Measurements from ENCODE around the gene LCN12. TPM values are rescaled to one million over a fixed set of nuclear protein-coding genes. Genes with fewer than 3 reads are reported as not detected.

Gene LCN12
- polyA plus RNA-seq, 1 donor from 2014 or later: 2.9 TPM

DNA sequence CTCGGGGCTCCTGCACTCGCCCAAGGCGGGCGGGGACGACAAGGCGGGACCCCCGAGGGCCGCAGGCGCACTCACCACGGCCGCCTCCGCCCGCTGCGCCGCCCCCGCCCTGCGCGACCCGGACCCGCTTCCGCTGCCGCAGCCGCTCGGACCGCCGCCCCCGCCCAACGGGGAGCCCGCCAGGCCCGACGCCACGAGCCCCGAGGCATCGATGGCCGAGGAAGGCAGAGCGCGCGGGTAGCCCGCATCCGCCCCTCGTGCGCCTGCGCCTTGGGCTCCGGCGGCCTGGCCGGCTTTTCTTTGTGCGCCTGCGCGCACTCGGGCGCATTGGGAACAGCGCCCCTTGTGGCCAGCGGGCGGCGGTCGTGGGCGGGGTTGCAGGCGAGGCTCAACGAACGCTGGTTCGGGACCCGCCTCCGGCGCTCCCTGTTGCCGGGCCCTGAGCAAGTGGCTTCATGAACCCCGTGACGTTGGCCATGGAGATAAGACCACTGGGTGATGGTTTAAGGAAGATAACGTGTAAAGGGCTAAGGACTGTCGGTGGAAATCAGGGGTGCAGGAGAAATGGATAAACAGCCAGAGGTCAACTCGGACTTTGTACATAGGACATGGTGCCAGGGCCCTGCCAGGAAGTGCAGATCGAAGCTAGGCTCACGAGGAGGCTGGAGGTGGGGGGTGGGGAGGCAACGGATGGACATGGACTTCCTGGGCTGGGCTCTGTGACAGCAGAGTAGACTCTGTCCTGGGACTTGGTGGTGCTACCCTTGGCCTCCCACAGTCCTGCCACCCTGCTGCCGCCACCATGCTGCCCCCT lies 7.3 kb upstream of the LCN12 start, which contains the start of the genes C8G and FBXW5:
C8G (plus strand) TSS at position 725 of the 814 bp plus-strand sequence; CDS start at position 803, 78 bp downstream.
FBXW5 (minus strand) TSS at position 220 of the 814 bp plus-strand sequence. CDS start 655 bp downstream, outside the sequence.
- Histone ChIP-seq H3K4me3 (ENCODE audit: low read length) (peak within 1 kb of the TSS; percentile 97), H3K36me3 (ENCODE audit: insufficient read depth, low read length) (peaks cover 6% of the 10 kb centered on the region), H3K27ac (ENCODE audit: low read length) (no peak within 1 kb of the TSS), H3K9me3 (ENCODE audit: low read length) (no peaks in the 10 kb centered on the region), H3K27me3 (ENCODE audit: insufficient read depth, low read depth, low read length) (no peaks in the 10 kb centered on the region), H3F3A (ENCODE audit: insufficient read depth, low read length, poor library complexity, severe bottlenecking) (no peaks in the 10 kb centered on the region), H4K20me1 (ENCODE audit: insufficient read depth) (no peaks in the 10 kb centered on the region), H3K9me2 (ENCODE audit: insufficient read depth, low read length) (no peaks in the 10 kb centered on the region), H3K79me2 (replicated peaks; ENCODE audit: insufficient read depth, low read length) (peaks cover 8% of the 10 kb centered on the region), H2AFZ (ENCODE audit: low read depth, low read length) (no peak within 1 kb of the TSS), H3K4me2 (ENCODE audit: low read length) (peak within 1 kb of the TSS; percentile 44), H3K9ac (ENCODE audit: low read length) (peak within 1 kb of the TSS; percentile 74)
- TF ChIP-seq, protein P1, sequence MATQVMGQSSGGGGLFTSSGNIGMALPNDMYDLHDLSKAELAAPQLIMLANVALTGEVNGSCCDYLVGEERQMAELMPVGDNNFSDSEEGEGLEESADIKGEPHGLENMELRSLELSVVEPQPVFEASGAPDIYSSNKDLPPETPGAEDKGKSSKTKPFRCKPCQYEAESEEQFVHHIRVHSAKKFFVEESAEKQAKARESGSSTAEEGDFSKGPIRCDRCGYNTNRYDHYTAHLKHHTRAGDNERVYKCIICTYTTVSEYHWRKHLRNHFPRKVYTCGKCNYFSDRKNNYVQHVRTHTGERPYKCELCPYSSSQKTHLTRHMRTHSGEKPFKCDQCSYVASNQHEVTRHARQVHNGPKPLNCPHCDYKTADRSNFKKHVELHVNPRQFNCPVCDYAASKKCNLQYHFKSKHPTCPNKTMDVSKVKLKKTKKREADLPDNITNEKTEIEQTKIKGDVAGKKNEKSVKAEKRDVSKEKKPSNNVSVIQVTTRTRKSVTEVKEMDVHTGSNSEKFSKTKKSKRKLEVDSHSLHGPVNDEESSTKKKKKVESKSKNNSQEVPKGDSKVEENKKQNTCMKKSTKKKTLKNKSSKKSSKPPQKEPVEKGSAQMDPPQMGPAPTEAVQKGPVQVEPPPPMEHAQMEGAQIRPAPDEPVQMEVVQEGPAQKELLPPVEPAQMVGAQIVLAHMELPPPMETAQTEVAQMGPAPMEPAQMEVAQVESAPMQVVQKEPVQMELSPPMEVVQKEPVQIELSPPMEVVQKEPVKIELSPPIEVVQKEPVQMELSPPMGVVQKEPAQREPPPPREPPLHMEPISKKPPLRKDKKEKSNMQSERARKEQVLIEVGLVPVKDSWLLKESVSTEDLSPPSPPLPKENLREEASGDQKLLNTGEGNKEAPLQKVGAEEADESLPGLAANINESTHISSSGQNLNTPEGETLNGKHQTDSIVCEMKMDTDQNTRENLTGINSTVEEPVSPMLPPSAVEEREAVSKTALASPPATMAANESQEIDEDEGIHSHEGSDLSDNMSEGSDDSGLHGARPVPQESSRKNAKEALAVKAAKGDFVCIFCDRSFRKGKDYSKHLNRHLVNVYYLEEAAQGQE (IDR thresholded peaks at IDR 0.05; ENCODE audit: borderline replicate concordance): no peak
- no peak for TF ChIP-seq TAF1 (IDR thresholded peaks at IDR 0.05; ENCODE audit: low read depth)
- TF ChIP-seq SMC3 (conservative IDR thresholded peaks at IDR 0.05; ENCODE audit: poor library complexity): peak; percentile 28
- peak; percentile 50 for TF ChIP-seq EP300 (conservative IDR thresholded peaks at IDR 0.05; ENCODE audit: poor library complexity, severe bottlenecking)
- peak; percentile 34 for TF ChIP-seq RAD21 (conservative IDR thresholded peaks at IDR 0.05)
- no peak for TF ChIP-seq EZH2 (IDR thresholded peaks at IDR 0.05; ENCODE audit: borderline replicate concordance, insufficient read depth, low read length, poor library complexity, severe bottlenecking)
- peak; percentile 56 for TF ChIP-seq POLR2AphosphoS5 (IDR thresholded peaks at IDR 0.05)
- TF ChIP-seq, protein P2, sequence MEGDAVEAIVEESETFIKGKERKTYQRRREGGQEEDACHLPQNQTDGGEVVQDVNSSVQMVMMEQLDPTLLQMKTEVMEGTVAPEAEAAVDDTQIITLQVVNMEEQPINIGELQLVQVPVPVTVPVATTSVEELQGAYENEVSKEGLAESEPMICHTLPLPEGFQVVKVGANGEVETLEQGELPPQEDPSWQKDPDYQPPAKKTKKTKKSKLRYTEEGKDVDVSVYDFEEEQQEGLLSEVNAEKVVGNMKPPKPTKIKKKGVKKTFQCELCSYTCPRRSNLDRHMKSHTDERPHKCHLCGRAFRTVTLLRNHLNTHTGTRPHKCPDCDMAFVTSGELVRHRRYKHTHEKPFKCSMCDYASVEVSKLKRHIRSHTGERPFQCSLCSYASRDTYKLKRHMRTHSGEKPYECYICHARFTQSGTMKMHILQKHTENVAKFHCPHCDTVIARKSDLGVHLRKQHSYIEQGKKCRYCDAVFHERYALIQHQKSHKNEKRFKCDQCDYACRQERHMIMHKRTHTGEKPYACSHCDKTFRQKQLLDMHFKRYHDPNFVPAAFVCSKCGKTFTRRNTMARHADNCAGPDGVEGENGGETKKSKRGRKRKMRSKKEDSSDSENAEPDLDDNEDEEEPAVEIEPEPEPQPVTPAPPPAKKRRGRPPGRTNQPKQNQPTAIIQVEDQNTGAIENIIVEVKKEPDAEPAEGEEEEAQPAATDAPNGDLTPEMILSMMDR (IDR thresholded peaks at IDR 0.05; ENCODE audit: poor library complexity, severe bottlenecking): peak; percentile 99
- TF ChIP-seq MXI1 (conservative IDR thresholded peaks at IDR 0.05; ENCODE audit: poor library complexity, severe bottlenecking): peak; percentile 72

DNA sequence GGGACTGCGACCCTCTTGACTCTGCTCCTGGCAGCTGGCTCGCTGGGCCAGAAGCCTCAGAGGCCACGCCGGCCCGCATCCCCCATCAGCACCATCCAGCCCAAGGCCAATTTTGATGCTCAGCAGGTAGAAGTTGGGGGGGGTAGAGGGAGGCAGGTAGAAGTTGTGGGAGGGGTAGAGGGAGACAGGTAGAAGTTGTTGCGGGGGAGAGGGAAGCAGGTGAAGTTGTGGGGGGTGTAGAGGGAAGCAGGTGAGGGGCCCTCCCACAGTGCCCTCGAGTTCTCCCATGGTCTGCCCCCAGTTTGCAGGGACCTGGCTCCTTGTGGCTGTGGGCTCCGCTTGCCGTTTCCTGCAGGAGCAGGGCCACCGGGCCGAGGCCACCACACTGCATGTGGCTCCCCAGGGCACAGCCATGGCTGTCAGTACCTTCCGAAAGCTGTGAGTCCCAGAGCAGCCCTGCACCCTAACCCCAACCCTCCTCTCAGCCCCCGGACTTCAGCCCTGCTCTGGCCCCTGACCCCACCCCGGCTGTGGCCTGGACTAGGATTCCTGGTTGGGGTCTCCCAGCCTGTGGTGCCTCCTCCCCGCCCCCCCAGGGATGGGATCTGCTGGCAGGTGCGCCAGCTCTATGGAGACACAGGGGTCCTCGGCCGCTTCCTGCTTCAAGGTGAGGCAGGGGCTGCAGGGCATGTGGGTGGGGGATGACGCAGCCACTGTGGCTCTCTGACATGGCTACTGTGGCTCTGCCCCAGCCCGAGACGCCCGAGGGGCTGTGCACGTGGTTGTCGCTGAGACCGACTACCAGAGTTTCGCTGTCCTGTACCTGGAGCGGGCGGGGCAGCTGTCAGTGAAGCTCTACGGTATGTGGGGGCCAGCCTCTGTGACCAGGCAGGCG lies 6.5 kb upstream of the LCN12 start:
- no peaks in the 10 kb centered on the region for H3K27me3 ChIP-seq (ENCODE audit: insufficient read depth, low read depth, low read length)
- H3F3A ChIP-seq (ENCODE audit: insufficient read depth, low read length, poor library complexity, severe bottlenecking): no peaks in the 10 kb centered on the region
- H3K9me2 ChIP-seq (ENCODE audit: insufficient read depth, low read length): no peaks in the 10 kb centered on the region
- TF ChIP-seq EP300 (conservative IDR thresholded peaks at IDR 0.05; ENCODE audit: poor library complexity, severe bottlenecking) (no peak), MXI1 (conservative IDR thresholded peaks at IDR 0.05; ENCODE audit: poor library complexity, severe bottlenecking) (no peak), EZH2 (IDR thresholded peaks at IDR 0.05; ENCODE audit: borderline replicate concordance, insufficient read depth, low read length, poor library complexity, severe bottlenecking) (no peak), RAD21 (conservative IDR thresholded peaks at IDR 0.05) (no peak), SMC3 (conservative IDR thresholded peaks at IDR 0.05; ENCODE audit: poor library complexity) (no peak), POLR2AphosphoS5 (IDR thresholded peaks at IDR 0.05) (no peak), TAF1 (IDR thresholded peaks at IDR 0.05; ENCODE audit: low read depth) (no peak)
- TF ChIP-seq, protein P2 (IDR thresholded peaks at IDR 0.05; ENCODE audit: poor library complexity, severe bottlenecking): no peak
- TF ChIP-seq, protein P1 (IDR thresholded peaks at IDR 0.05; ENCODE audit: borderline replicate concordance): no peak
- H3K9ac ChIP-seq (ENCODE audit: low read length): no peak overlapping the region
- no peak overlapping the region for H3K27ac ChIP-seq (ENCODE audit: low read length)
- H3K4me2 ChIP-seq (ENCODE audit: low read length): no peak overlapping the region
- peaks cover 8% of the 10 kb centered on the region for H3K79me2 ChIP-seq (replicated peaks; ENCODE audit: insufficient read depth, low read length)
- H3K36me3 ChIP-seq (ENCODE audit: insufficient read depth, low read length): peaks cover 4% of the 10 kb centered on the region
- no peak overlapping the region for H2AFZ ChIP-seq (ENCODE audit: low read depth, low read length)
- H4K20me1 ChIP-seq (ENCODE audit: insufficient read depth): no peaks in the 10 kb centered on the region
- no peaks in the 10 kb centered on the region for H3K9me3 ChIP-seq (ENCODE audit: low read length)
- no peak overlapping the region for H3K4me3 ChIP-seq (ENCODE audit: low read length)

All from neural cell (in vitro differentiated cells).